Activated gamma-delta T cell treated with Interleukin-2 at 50 U/mL for 16 hours (primary cell): ENCODE measurements around the gene SLC24A3.

Experiments
- DNase-seq: peaks from one replicate; pipeline ENCODE4 v3.0.0-alpha.2; 2020

The SLC24A3 gene

GRCh38 chr20:19761326-19761725 lies 548.9 kb downstream of the SLC24A3 start:
- no peak for DNase-seq

- DNase-seq = no peak
These were observed 549.4 kb downstream of the SLC24A3 start for GRCh38 chr20:19761841-19762240.

- no peak for DNase-seq
These were observed 551.8 kb downstream of the SLC24A3 start for GRCh38 chr20:19764207-19764606.

GRCh38 chr20:19765266-19765665 lies 552.8 kb downstream of the SLC24A3 start:
- no peak for DNase-seq

- DNase-seq = no peak
These were observed 553.5 kb downstream of the SLC24A3 start for GRCh38 chr20:19765913-19766312.

GRCh38 chr20:19767070-19767469 lies 554.6 kb downstream of the SLC24A3 start:
- DNase-seq = no peak

- no peak for DNase-seq
These were observed 555.9 kb downstream of the SLC24A3 start for GRCh38 chr20:19768325-19768842.

- DNase-seq = no peak
These were observed 557.1 kb downstream of the SLC24A3 start for GRCh38 chr20:19769507-19769906.

GRCh38 chr20:19770375-19770774 lies 557.9 kb downstream of the SLC24A3 start:
- DNase-seq = no peak

- no peak for DNase-seq
These were observed 558.6 kb downstream of the SLC24A3 start for GRCh38 chr20:19771031-19771430.
